HepG2 (cell line): ENCODE measurements around the gene CERS1. TPM values are rescaled to one million over a fixed set of nuclear protein-coding genes. Genes with fewer than 3 reads are reported as not detected.
A peak's percentile ranks its signal among the peaks of the same experiment; 100 is the strongest.

ENCODE experiments used
- ADNP ChIP-seq: sonication (generic); formaldehyde crosslinking; IDR thresholded peaks from 2 replicates; pipeline ENCODE4 v1.4.0; 2020; ENCODE audit warnings: missing genetic modification reagents
- CENPX ChIP-seq: sonication (generic); formaldehyde crosslinking; IDR thresholded peaks from 2 replicates; pipeline ENCODE4 v1.9.0; 2021; ENCODE audit warnings: mild to moderate bottlenecking, missing genetic modification reagents, moderate library complexity
- CREB3 ChIP-seq: sonication (generic); formaldehyde crosslinking; IDR thresholded peaks from 2 replicates; pipeline ENCODE4 v1.5.0; 2020; ENCODE audit warnings: missing genetic modification reagents
- FOXA3 ChIP-seq: IDR thresholded peaks from 2 replicates; pipeline ENCODE4 v1.6.1; 2016; ENCODE audit warnings: missing genetic modification reagents, missing compliant biosample characterization
- FOXK2 ChIP-seq: fragments of 450-650 bp; IDR thresholded peaks from 2 replicates; pipeline ENCODE4 v1.6.1; 2016
- GPN1 ChIP-seq: sonication (generic); formaldehyde crosslinking; IDR thresholded peaks from 2 replicates; pipeline ENCODE4 v1.5.1; 2020; ENCODE audit warnings: missing genetic modification reagents, borderline replicate concordance
- HNF4A ChIP-seq: sonication (generic); formaldehyde crosslinking; IDR thresholded peaks from 2 replicates; pipeline ENCODE4 v1.4.0; 2020; ENCODE audit warnings: missing genetic modification reagents
- KDM1A ChIP-seq: IDR thresholded peaks from 2 replicates; pipeline ENCODE4 v1.6.1; 2016; ENCODE audit warnings: missing compliant biosample characterization
- KDM6A ChIP-seq: IDR thresholded peaks from 2 replicates; pipeline ENCODE4 v1.6.1; 2016; ENCODE audit warnings: low read depth
- LCORL ChIP-seq, 2 experiments: fragments of 450-650 bp in 1 of 2; sonication (generic) in 1 of 2; formaldehyde crosslinking in 1 of 2; IDR thresholded peaks; 2 replicates each; pipeline versions ENCODE4 v1.5.0 to v1.6.1; 2017 to 2020; ENCODE audit warnings: antibody characterized with exemption in 1 of 2, missing genetic modification reagents in 1 of 2
- MED13 ChIP-seq: sonication (generic); formaldehyde crosslinking; IDR thresholded peaks from 2 replicates; pipeline ENCODE4 v1.5.0; 2020; ENCODE audit warnings: missing genetic modification reagents
- MYNN ChIP-seq: sonication (generic); formaldehyde crosslinking; IDR thresholded peaks from 2 replicates; pipeline ENCODE4 v1.4.0; 2020; ENCODE audit warnings: mild to moderate bottlenecking, low read depth, missing genetic modification reagents
- NKX3-1 ChIP-seq: sonication (generic); formaldehyde crosslinking; IDR thresholded peaks from 2 replicates; pipeline ENCODE4 v1.5.0; 2020; ENCODE audit warnings: missing genetic modification reagents
- PAWR ChIP-seq: sonication (generic); formaldehyde crosslinking; IDR thresholded peaks from 2 replicates; pipeline ENCODE4 v1.4.0; 2020; ENCODE audit warnings: missing genetic modification reagents, mild to moderate bottlenecking, borderline replicate concordance
- REXO4 ChIP-seq: sonication (generic); formaldehyde crosslinking; IDR thresholded peaks from 2 replicates; pipeline ENCODE4 v1.8.0; 2022; ENCODE audit warnings: missing genetic modification reagents, mild to moderate bottlenecking, borderline replicate concordance
- RFX1 ChIP-seq: fragments of 450-650 bp; IDR thresholded peaks from 2 replicates; pipeline ENCODE4 v1.6.1; 2017
- RFXAP ChIP-seq: sonication (generic); formaldehyde crosslinking; IDR thresholded peaks from 2 replicates; pipeline ENCODE4 v1.4.0; 2020; ENCODE audit warnings: missing genetic modification reagents, borderline replicate concordance
- STAT5B ChIP-seq: sonication (generic); formaldehyde crosslinking; IDR thresholded peaks from 2 replicates; pipeline ENCODE4 v1.4.0; 2020; ENCODE audit warnings: missing genetic modification reagents
- TRIM24 ChIP-seq: sonication (generic); formaldehyde crosslinking; IDR thresholded peaks from 2 replicates; pipeline ENCODE4 v1.8.0; 2022; ENCODE audit warnings: mild to moderate bottlenecking, missing genetic modification reagents
- ZBTB38 ChIP-seq: sonication (generic); formaldehyde crosslinking; IDR thresholded peaks from 2 replicates; pipeline ENCODE4 v1.5.1; 2020; ENCODE audit warnings: mild to moderate bottlenecking, missing genetic modification reagents
- ZBTB7B ChIP-seq: sonication (generic); formaldehyde crosslinking; IDR thresholded peaks from 2 replicates; pipeline ENCODE4 v1.4.0; 2020; ENCODE audit warnings: missing genetic modification reagents
- ZFP82 ChIP-seq: sonication (generic); formaldehyde crosslinking; IDR thresholded peaks from 2 replicates; pipeline ENCODE4 v1.5.1; 2020; ENCODE audit warnings: mild to moderate bottlenecking, missing genetic modification reagents, borderline replicate concordance
- ZNF317 ChIP-seq: sonication (generic); formaldehyde crosslinking; IDR thresholded peaks from 2 replicates; pipeline ENCODE4 v1.5.0; 2020; ENCODE audit warnings: mild to moderate bottlenecking, missing genetic modification reagents
- ZNF34 ChIP-seq: sonication (generic); formaldehyde crosslinking; IDR thresholded peaks from 2 replicates; pipeline ENCODE4 v1.4.0; 2020; ENCODE audit warnings: mild to moderate bottlenecking, missing genetic modification reagents, borderline replicate concordance
- ZNF350 ChIP-seq: sonication (generic); formaldehyde crosslinking; IDR thresholded peaks from 2 replicates; pipeline ENCODE4 v1.4.0; 2020; ENCODE audit warnings: mild to moderate bottlenecking, low read depth, missing genetic modification reagents, borderline replicate concordance
- ZNF512 ChIP-seq: sonication (generic); formaldehyde crosslinking; IDR thresholded peaks from 2 replicates; pipeline ENCODE4 v1.4.0; 2020; ENCODE audit warnings: mild to moderate bottlenecking, missing genetic modification reagents
- polyA plus RNA-seq, 8 experiments: library from polyadenylated mRNA; depleted of rRNA in 3 of 8; stranded (reverse) in 7 of 8; unstranded in 1 of 8; fragments of >200 nt; fragmentation: Illumina TruSeq in 4 of 8; extraction: Trizol in 4 of 8; gene quantifications; 2 replicates each; pipeline versions ENCODE4 v1.2.1 to v1.2.3, GENCODE V29; 2011 to 2016; ENCODE audit warnings: low read depth in 4 of 8, missing spikeins in 1 of 8, mixed read lengths in 1 of 8; ENCODE audit not compliant: insufficient read depth in 1 of 8
- total RNA-seq, 5 experiments: library from RNA; depleted of rRNA; stranded (reverse); fragments of >200 nt; fragmentation: Illumina TruSeq; extraction: Trizol; gene quantifications; 2 replicates each; pipeline ENCODE4 v1.2.3, GENCODE V29; 2016; ENCODE audit warnings: low read depth in 1 of 5
- TF ChIP-seq, protein P1 (sequence below): sonication (generic); formaldehyde crosslinking; IDR thresholded peaks from 2 replicates; pipeline ENCODE4 v1.5.1; 2020; ENCODE audit warnings: mild to moderate bottlenecking, moderate library complexity, missing genetic modification reagents
- TF ChIP-seq, protein P2 (sequence below): sonication (generic); formaldehyde crosslinking; IDR thresholded peaks from 2 replicates; pipeline ENCODE4 v1.5.0; 2020; ENCODE audit warnings: missing genetic modification reagents
- TF ChIP-seq, protein P3 (sequence below): sonication (generic); formaldehyde crosslinking; IDR thresholded peaks from 2 replicates; pipeline ENCODE4 v1.5.1; 2020; ENCODE audit warnings: missing genetic modification reagents, mild to moderate bottlenecking, borderline replicate concordance

Gene CERS1
- total and polyA plus RNA-seq, 2 of the 13 experiments (the other 11 are each of a cell fraction or from before 2014, with no cell fraction given) = 4.6 to 9.8 TPM

DNA sequence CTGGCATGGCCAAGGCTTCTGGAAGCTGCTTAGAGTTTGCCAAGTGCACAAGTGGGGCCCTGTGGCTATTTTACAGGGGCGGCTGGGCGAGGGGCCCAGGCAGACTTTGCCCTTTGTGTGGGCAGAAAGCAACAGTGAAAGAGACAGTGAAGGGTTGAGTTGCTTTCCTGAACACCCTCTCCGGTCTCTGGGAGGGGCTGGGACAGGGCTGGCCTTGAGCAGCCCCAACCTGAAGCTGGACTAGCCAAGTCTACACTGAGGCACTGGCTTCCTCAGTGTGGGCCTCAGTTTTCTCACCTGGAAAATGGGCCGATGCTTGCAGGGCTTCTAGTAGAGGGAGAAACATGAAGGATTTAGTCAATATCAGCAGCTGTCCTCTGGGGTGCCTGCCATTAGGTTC is 47.5 kb upstream of the CERS1 start (continued):
- no peak for TF ChIP-seq ZNF512 (CRISPR knock-in tag)
- TF ChIP-seq, protein P1, sequence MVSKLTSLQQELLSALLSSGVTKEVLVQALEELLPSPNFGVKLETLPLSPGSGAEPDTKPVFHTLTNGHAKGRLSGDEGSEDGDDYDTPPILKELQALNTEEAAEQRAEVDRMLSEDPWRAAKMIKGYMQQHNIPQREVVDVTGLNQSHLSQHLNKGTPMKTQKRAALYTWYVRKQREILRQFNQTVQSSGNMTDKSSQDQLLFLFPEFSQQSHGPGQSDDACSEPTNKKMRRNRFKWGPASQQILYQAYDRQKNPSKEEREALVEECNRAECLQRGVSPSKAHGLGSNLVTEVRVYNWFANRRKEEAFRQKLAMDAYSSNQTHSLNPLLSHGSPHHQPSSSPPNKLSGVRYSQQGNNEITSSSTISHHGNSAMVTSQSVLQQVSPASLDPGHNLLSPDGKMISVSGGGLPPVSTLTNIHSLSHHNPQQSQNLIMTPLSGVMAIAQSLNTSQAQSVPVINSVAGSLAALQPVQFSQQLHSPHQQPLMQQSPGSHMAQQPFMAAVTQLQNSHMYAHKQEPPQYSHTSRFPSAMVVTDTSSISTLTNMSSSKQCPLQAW (CRISPR knock-in tag) = no peak
- no peak for TF ChIP-seq TRIM24 (CRISPR knock-in tag)
- peak; percentile 79 for TF ChIP-seq HNF4A (CRISPR knock-in tag)
- TF ChIP-seq MYNN = no peak
- TF ChIP-seq RFXAP (CRISPR knock-in tag) = 0 out of 2 replicates have a peak, but pooled peaks have one; percentile 30
- no peak for TF ChIP-seq NKX3-1 (CRISPR knock-in tag)
- TF ChIP-seq CREB3 = no peak
- TF ChIP-seq RFX1 = no peak
- no peak for TF ChIP-seq REXO4 (CRISPR knock-in tag)
- TF ChIP-seq FOXA3 (CRISPR knock-in tag) = peak; percentile 24; the same call in 1 of the 2 replicates
- 0 out of 2 replicates have a peak, but pooled peaks have one; percentile 52 for TF ChIP-seq ZBTB7B (CRISPR knock-in tag)
- TF ChIP-seq, protein P2, sequence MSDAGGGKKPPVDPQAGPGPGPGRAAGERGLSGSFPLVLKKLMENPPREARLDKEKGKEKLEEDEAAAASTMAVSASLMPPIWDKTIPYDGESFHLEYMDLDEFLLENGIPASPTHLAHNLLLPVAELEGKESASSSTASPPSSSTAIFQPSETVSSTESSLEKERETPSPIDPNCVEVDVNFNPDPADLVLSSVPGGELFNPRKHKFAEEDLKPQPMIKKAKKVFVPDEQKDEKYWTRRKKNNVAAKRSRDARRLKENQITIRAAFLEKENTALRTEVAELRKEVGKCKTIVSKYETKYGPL (CRISPR knock-in tag) = no peak
- TF ChIP-seq ZFP82 = no peak
- TF ChIP-seq ZNF350 (CRISPR knock-in tag) = peak; percentile 27; the same call in 1 of the 2 replicates
- TF ChIP-seq, protein P3, sequence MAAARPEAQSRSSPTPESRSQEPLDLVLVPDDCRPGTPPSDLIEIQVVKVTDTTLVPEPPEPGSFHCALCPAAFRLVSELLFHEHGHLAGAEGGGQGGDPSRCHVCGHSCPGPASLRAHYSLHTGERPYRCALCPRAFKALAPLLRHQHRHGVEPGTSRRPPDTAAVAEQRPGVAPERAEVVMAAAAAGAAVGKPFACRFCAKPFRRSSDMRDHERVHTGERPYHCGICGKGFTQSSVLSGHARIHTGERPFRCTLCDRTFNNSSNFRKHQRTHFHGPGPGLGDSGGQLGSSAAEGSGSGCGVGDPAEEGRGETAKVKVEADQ (CRISPR knock-in tag) = no peak
- TF ChIP-seq LCORL (IDR thresholded peaks at IDR 0.05) = no peak
- peak; percentile 51; the same call in 1 of the 2 replicates for TF ChIP-seq LCORL (CRISPR knock-in tag; IDR thresholded peaks at IDR 0.05)
- peak; percentile 79 for TF ChIP-seq KDM6A (CRISPR knock-in tag)
- TF ChIP-seq STAT5B (CRISPR knock-in tag) = no peak
- no peak for TF ChIP-seq PAWR
- TF ChIP-seq ADNP (CRISPR knock-in tag) = peak; percentile 90
- TF ChIP-seq KDM1A (CRISPR knock-in tag) = peak; percentile 98
- no peak for TF ChIP-seq GPN1 (CRISPR knock-in tag)
- no peak for TF ChIP-seq MED13 (CRISPR knock-in tag)
- TF ChIP-seq CENPX (CRISPR knock-in tag) = no peak
- no peak for TF ChIP-seq ZNF317 (CRISPR knock-in tag)
- TF ChIP-seq FOXK2 = no peak
- no peak for TF ChIP-seq ZNF34 (CRISPR knock-in tag)
- TF ChIP-seq ZBTB38 (CRISPR knock-in tag) = no peak
